Gastrocnemius medialis (tissue), 4 donors: ENCODE results near the gene MAD2L1BP. TPM values are rescaled to one million over a fixed set of nuclear protein-coding genes. Genes with fewer than 3 reads are reported as not detected.

ENCODE experiments used
- ATAC-seq, 2 donors: fragments of 150-250 bp; one replicate each; pipeline ENCODE4 v1.9.1; 2016
- DNase-seq, 2 donors: peaks; one replicate each; pipeline ENCODE4 v3.0.0-alpha.2; 2019
- H3K27ac ChIP-seq, 4 donors: fragments of 200-600 bp; sonication (generic); 1 replicate in 1 of 4; 2 replicates in 3 of 4; pipeline ENCODE4 v1.5.1; 2016 to 2018; ENCODE audit warnings: mild to moderate bottlenecking in 2 of 4, moderate library complexity in 1 of 4
- H3K27me3 ChIP-seq, 3 donors: fragments of 200-600 bp; sonication (generic) in 2 of 3; 1 replicate in 1 of 3; 2 replicates in 2 of 3; pipeline versions ENCODE4 v1.5.1 to v1.6.0; 2016 to 2019; ENCODE audit warnings: mild to moderate bottlenecking in 1 of 3, moderate library complexity in 1 of 3
- H3K36me3 ChIP-seq, 2 donors: fragments of 200-600 bp; sonication (generic) in 1 of 2; one replicate each; pipeline ENCODE4 v1.5.1; 2017 to 2018
- H3K4me1 ChIP-seq, 2 donors: fragments of 200-600 bp; sonication (generic) in 1 of 2; one replicate each; pipeline ENCODE4 v1.5.1; 2016 to 2017; ENCODE audit warnings: mild to moderate bottlenecking in 2 of 2
- H3K4me3 ChIP-seq, 4 donors: fragments of 200-600 bp; sonication (generic) in 3 of 4; 1 replicate in 1 of 4; 2 replicates in 3 of 4; pipeline ENCODE4 v1.5.1; 2016 to 2019; ENCODE audit warnings: mild to moderate bottlenecking in 2 of 4
- H3K9me3 ChIP-seq, 3 donors: fragments of 200-600 bp; sonication (generic) in 2 of 3; 1 replicate in 1 of 3; 2 replicates in 2 of 3; pipeline ENCODE4 v1.5.1; 2016 to 2019
- CTCF ChIP-seq, 5 experiments: fragments of 450-650 bp in 3 of 5; fragments of 200-600 bp in 2 of 5; sonication (generic) in 2 of 5; IDR thresholded peaks in 4 of 5; conservative IDR thresholded peaks in 1 of 5; 1 replicate in 4 of 5; 2 replicates in 1 of 5; pipeline ENCODE4 v1.5.1; 2016 to 2019; ENCODE audit warnings: antibody characterized with exemption in 5 of 5, mild to moderate bottlenecking in 3 of 5, moderate library complexity in 3 of 5
- POLR2A ChIP-seq, 2 donors: fragments of 450-650 bp; IDR thresholded peaks; one replicate each; pipeline ENCODE4 v1.6.1; 2017; ENCODE audit warnings: antibody characterized with exemption in 2 of 2, mild to moderate bottlenecking in 2 of 2, moderate library complexity in 2 of 2
- in situ Hi-C, 4 donors: fragments of 200-750 bp; cut with MboI; loops; one replicate each; pipeline versions ENCODE4 v1.15.0 to v1.8.0; 2017; ENCODE audit warnings: low sequenced_read_pairs in 4 of 4
- intact Hi-C: fragments of 100-400 bp; cut with DNase I; formaldehyde crosslinking; loops from one replicate; pipeline ENCODE4 v1.15.1; 2023; ENCODE audit warnings: low total_unique reads
- total RNA-seq, 4 donors: library from RNA; depleted of rRNA; stranded (reverse); fragments of >200 nt; gene quantifications; one replicate each; pipeline versions ENCODE4 v1.1.0 to v1.2.3, GENCODE V29; 2016

The MAD2L1BP gene
- total RNA-seq, 4 donors from 2014 or later, result 25.1 to 55.4 (median 25.2) TPM

- Histone ChIP-seq H3K4me3 (no peak overlapping the region), H3K27me3 (no peaks in the 10 kb centered on the region), H3K27ac (peak overlapping the region; percentile 95 to 97 (median 96)), H3K36me3 (peaks cover 0 to 20% of the 10 kb centered on the region in 2 donors), H3K9me3 (no peaks in the 10 kb centered on the region), H3K4me1 (peaks cover 61 to 67% of the 10 kb centered on the region in 2 donors)
- in situ Hi-C loops, result loop anchor here (5.0 to 25.0 kb wide), 4 partner anchors 86 to 419 kb away; no protein-coding TSS in a partner anchor
- ATAC-seq, result peak; percentile 43 to 54
- TF ChIP-seq CTCF (IDR thresholded peaks at IDR 0.05 in 4 of 5, conservative IDR thresholded peaks at IDR 0.05 in 1 of 5), result peak; percentile 49 to 75 (median 62)
- peak; percentile 48 to 54 for TF ChIP-seq POLR2A (IDR thresholded peaks at IDR 0.05)
- intact Hi-C loops, result loop anchor here (2.0 kb wide), 2 partner anchors 102 to 284 kb away; partner anchors contain the start of gene VEGFA
- peak; percentile 69 to 88 for DNase-seq
Measured at GRCh38 chr6:43668151-43669028, 32.8 kb downstream of the MAD2L1BP start.

GRCh38 chr6:43669050-43669921, 33.6 kb downstream of the MAD2L1BP start:
- TF ChIP-seq POLR2A (IDR thresholded peaks at IDR 0.05) (peak in 1 of 2 donors; percentile 7), CTCF (IDR thresholded peaks at IDR 0.05 in 4 of 5, conservative IDR thresholded peaks at IDR 0.05 in 1 of 5) (no peak)
- Histone ChIP-seq H3K36me3 (peaks cover 0 to 25% of the 10 kb centered on the region in 2 donors), H3K4me1 (peaks cover 70 to 76% of the 10 kb centered on the region in 2 donors), H3K27ac (peak overlapping the region; percentile 95 to 97 (median 96)), H3K9me3 (no peaks in the 10 kb centered on the region), H3K4me3 (no peak overlapping the region), H3K27me3 (no peaks in the 10 kb centered on the region)
- ATAC-seq, result peak; percentile 19 to 28
- in situ Hi-C loops, result loop anchor here (5.0 to 25.0 kb wide), 4 partner anchors 86 to 418 kb away; no protein-coding TSS in a partner anchor
- DNase-seq, result peak; percentile 62 to 75
- intact Hi-C loops, result loop anchor here (2.0 kb wide), 2 partner anchors 102 to 284 kb away; partner anchors contain the start of gene VEGFA

GRCh38 chr6:43669922-43670622, 34.4 kb downstream of the MAD2L1BP start:
- Histone ChIP-seq H3K4me3 (no peak overlapping the region), H3K4me1 (peaks cover 77 to 84% of the 10 kb centered on the region in 2 donors), H3K9me3 (no peaks in the 10 kb centered on the region), H3K36me3 (peaks cover 0 to 33% of the 10 kb centered on the region in 2 donors), H3K27ac (peak overlapping the region; percentile 95 to 97 (median 96)), H3K27me3 (no peaks in the 10 kb centered on the region)
- in situ Hi-C loops, result loop anchor here (5.0 to 25.0 kb wide), 4 partner anchors 85 to 417 kb away; no protein-coding TSS in a partner anchor
- ATAC-seq, result no peak
- peak in 1 of 2 donors; percentile 31 for DNase-seq
- intact Hi-C loops, result loop anchor here (2.0 to 5.0 kb wide), 3 partner anchors 101 to 332 kb away; partner anchors contain the start of gene VEGFA
- TF ChIP-seq CTCF (IDR thresholded peaks at IDR 0.05 in 4 of 5, conservative IDR thresholded peaks at IDR 0.05 in 1 of 5), result no peak
- TF ChIP-seq POLR2A (IDR thresholded peaks at IDR 0.05), result no peak

- in situ Hi-C loops (loop anchor here (25.0 kb wide), 1 partner anchor 417 kb away; no protein-coding TSS in a partner anchor), intact Hi-C loops (loop anchor here (5.0 kb wide), 1 partner anchor 332 kb away; no protein-coding TSS in a partner anchor)
- Histone ChIP-seq H3K9me3 (no peaks in the 10 kb centered on the region), H3K4me3 (no peak overlapping the region), H3K27me3 (no peaks in the 10 kb centered on the region), H3K36me3 (peaks cover 0 to 37% of the 10 kb centered on the region in 2 donors), H3K4me1 (peaks cover 82 to 88% of the 10 kb centered on the region in 2 donors), H3K27ac (peak overlapping the region; percentile 95 to 97 (median 96))
- TF ChIP-seq CTCF (IDR thresholded peaks at IDR 0.05 in 4 of 5, conservative IDR thresholded peaks at IDR 0.05 in 1 of 5) (no peak), POLR2A (IDR thresholded peaks at IDR 0.05) (no peak)
- ATAC-seq, result no peak
- no peak for DNase-seq
Measured at GRCh38 chr6:43670623-43670986, 35.0 kb downstream of the MAD2L1BP start.
